Calu3 (cell line): Measurements from ENCODE around the gene LSM10. TPM values are rescaled to one million over a fixed set of nuclear protein-coding genes. Genes with fewer than 3 reads are reported as not detected.

Experiments
- BruUV-seq: library from RNA; stranded (reverse); fragments of 400-500 nt; replicated peaks from 2 replicates; lab custom pipeline; 2021; lab: Mats Ljungman, UMichigan
- CTCF ChIA-PET: fragments of 300-600 bp; sonication (Branson Sonifier 250); formaldehyde crosslinking; loops from one replicate; lab custom pipeline; 2022; ENCODE audit warnings: antibody characterized with exemption; lab: Charles Lee
- DNase-seq: peaks from one replicate; pipeline ENCODE4 v3.0.0; 2022
- H3K27ac Mint-ChIP-seq: one replicate; pipeline ENCODE4 v1.8.0; 2022; ENCODE audit warnings: mixed read lengths; ENCODE audit not compliant: unreplicated experiment
- H3K27me3 Mint-ChIP-seq: one replicate; pipeline ENCODE4 v1.8.0; 2022; ENCODE audit warnings: mixed read lengths; ENCODE audit not compliant: unreplicated experiment
- H3K36me3 Mint-ChIP-seq: one replicate; pipeline ENCODE4 v1.8.0; 2022; ENCODE audit warnings: mild to moderate bottlenecking, moderate library complexity, mixed read lengths; ENCODE audit not compliant: insufficient read depth, unreplicated experiment
- H3K4me1 Mint-ChIP-seq: one replicate; pipeline ENCODE4 v1.8.0; 2022; ENCODE audit warnings: mild to moderate bottlenecking, low read depth, mixed read lengths; ENCODE audit not compliant: unreplicated experiment
- H3K4me3 Mint-ChIP-seq: one replicate; pipeline ENCODE4 v1.8.0; 2022; ENCODE audit warnings: mild to moderate bottlenecking, low read depth, moderate library complexity, mixed read lengths; ENCODE audit not compliant: unreplicated experiment
- H3K9me3 Mint-ChIP-seq: one replicate; pipeline ENCODE4 v1.8.0; 2022; ENCODE audit warnings: low read depth, mixed read lengths; ENCODE audit not compliant: unreplicated experiment
- CTCF ChIP-seq: fragments of 200-600 bp; IDR thresholded peaks from one replicate; pipeline ENCODE4 v1.8.0; 2022; ENCODE audit warnings: antibody characterized with exemption; ENCODE audit not compliant: unreplicated experiment
- intact Hi-C: fragments of 100-400 bp; cut with micrococcal nuclease; formaldehyde crosslinking; loops from one replicate; pipeline ENCODE4 v1.10.0; 2022; ENCODE audit not compliant: unreplicated experiment
- total RNA-seq: library from RNA; stranded (reverse); gene quantifications from 2 replicates; pipeline ENCODE4 v1.2.3, GENCODE V29; 2022

The LSM10 gene
- total RNA-seq, 1 experiment from 2014 or later = 35.2 TPM

GRCh38 chr1:36352910-36353878, 44.5 kb downstream of the LSM10 start:
- H3K27me3 Mint-ChIP-seq = no peaks in the 10 kb centered on the region
- CTCF ChIA-PET = interaction anchor here (0.6 to 3.4 kb wide), 4 partner anchors 15 to 58 kb away, joined by 3 to 12 read pairs (median 11); no protein-coding TSS in a partner anchor
- peaks cover 36% of the 10 kb centered on the region for H3K4me1 Mint-ChIP-seq
- peaks cover 81% of the 10 kb centered on the region for H3K36me3 Mint-ChIP-seq
- H3K4me3 Mint-ChIP-seq = peak overlapping the region; percentile 32
- intact Hi-C loops = no loop called here
- peak overlapping the region; percentile 92 for H3K27ac Mint-ChIP-seq
- no peaks in the 10 kb centered on the region for H3K9me3 Mint-ChIP-seq
- no peak for TF ChIP-seq CTCF
- BruUV-seq = no TSS peak
- DNase-seq = peak; percentile 37

DNA sequence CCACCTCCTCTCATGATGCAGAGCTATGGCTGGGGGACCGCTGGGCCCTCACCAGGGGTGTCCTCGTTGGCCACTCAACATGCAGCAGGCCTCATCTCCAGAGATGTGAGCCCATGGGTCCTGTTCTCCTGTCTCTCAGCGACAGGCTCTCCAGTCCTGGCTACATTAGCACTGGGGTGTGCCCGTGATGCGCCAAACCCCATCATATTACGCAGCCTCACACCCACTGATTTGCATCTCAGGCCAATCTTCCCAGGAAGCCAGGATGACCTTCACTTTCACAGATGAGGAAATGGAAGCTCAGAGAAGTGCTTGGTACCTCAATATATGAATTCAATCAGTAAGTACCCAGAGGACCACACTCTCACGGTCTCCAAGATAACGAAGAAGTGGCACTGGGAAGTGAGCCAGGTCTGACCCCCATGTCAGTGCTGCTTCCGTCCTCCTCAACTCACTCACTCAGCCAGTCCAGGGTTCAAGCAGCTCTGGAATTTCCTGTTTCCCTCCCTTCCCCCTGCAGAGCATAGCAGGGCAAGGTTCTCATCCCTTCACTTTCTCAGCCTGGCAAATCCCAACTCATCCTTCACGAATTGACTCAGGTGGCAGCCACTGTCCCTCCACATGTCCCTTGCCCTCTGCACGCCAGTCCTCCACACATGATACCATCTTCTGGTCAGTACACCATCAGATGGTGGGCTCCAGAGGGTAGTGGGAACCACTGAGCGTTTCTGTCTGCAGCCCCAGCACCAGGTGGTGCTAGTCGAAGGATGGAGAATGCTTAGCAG, 45.4 kb downstream of the LSM10 start:
- no TSS peak for BruUV-seq
- CTCF ChIA-PET = interaction anchor here (0.6 to 3.4 kb wide), 6 partner anchors 10 to 217 kb away, joined by 3 to 22 read pairs (median 11); no protein-coding TSS in a partner anchor
- Mint-ChIP-seq H3K36me3 (peaks cover 78% of the 10 kb centered on the region), H3K4me1 (peaks cover 36% of the 10 kb centered on the region), H3K9me3 (no peaks in the 10 kb centered on the region), H3K27me3 (no peaks in the 10 kb centered on the region), H3K27ac (peak overlapping the region; percentile 92), H3K4me3 (peak overlapping the region; percentile 32)
- DNase-seq = peak; percentile 58
- intact Hi-C loops = no loop called here
- TF ChIP-seq CTCF = no peak

DNA sequence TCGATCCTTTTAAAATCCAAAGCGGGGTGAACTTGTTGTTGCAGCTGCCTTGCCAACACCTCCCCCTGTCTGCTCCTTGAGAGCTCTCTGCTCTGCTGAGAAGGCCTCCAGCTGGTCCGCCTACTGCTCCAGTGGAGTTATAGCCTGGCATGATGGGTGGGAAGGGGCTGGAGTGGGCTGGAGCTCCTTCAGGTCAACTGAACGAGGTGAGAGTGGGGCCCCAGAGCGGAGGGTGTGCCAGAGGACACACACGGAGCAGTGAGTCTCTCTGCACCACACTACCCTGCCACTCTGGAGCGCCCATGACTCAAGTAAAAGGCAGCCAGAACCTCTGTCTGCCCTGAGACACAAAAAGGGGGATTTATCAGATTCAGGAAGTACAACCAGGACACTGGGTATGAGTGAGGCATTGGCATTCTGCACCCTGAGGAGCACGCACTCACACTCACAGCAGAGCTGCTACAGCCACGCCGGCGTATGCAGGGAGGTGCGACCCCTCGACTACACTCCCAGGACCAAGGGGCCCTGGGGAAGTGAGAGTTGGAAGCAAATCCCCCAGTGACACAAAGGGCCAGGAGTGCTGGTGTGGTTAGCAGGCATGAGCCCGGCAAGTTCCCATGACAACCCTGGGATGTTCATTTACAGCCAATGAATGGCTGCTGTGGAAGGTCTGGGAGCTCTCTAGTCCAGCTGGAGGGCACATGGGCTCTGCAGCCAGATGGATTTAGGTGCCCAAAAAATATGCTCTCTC, 46.3 kb downstream of the LSM10 start:
- intact Hi-C loops = loop anchor here (2.0 kb wide), 2 partner anchors 17 to 69 kb away; no protein-coding TSS in a partner anchor
- no peak for TF ChIP-seq CTCF
- Mint-ChIP-seq H3K36me3 (peaks cover 81% of the 10 kb centered on the region), H3K9me3 (no peaks in the 10 kb centered on the region), H3K27ac (peak overlapping the region; percentile 92), H3K4me3 (peak overlapping the region; percentile 32), H3K27me3 (no peaks in the 10 kb centered on the region), H3K4me1 (peaks cover 36% of the 10 kb centered on the region)
- peak; percentile 70 for DNase-seq
- BruUV-seq = TSS peak; percentile 30
- CTCF ChIA-PET = interaction anchor here (0.9 to 3.4 kb wide), 6 partner anchors 9 to 216 kb away, joined by 5 to 22 read pairs (median 11); no protein-coding TSS in a partner anchor
